Measurements from ENCODE around the gene UTP14C.

- no peak for TF ChIP-seq CTCF (IDR thresholded peaks at IDR 0.05; ENCODE audit: extremely low read depth in 1 of 2, insufficient read depth in 1 of 2, low read depth in 1 of 2, low read length in 2 of 2)
- no peak for TF ChIP-seq POLR2A (IDR thresholded peaks at IDR 0.05; ENCODE audit: low read depth, low read length)
Measured at GRCh38 chr13:51980908-51981307, 43.6 kb upstream of the UTP14C start.

Measured in endothelial cell of umbilical vein (primary cell).